PC-9 (cell line): ENCODE measurements around the gene IVD. TPM values are rescaled to one million over a fixed set of nuclear protein-coding genes. Genes with fewer than 3 reads are reported as not detected.
"Not testable (repeated sequence)": the region's sequence is repeated elsewhere in the genome, so short reads cannot be mapped to it uniquely, and the experiment has no call there.

Source experiments
- BruUV-seq: library from RNA; stranded (reverse); fragments of 400-500 nt; replicated peaks from 2 replicates; lab custom pipeline; 2021; lab: Mats Ljungman, UMichigan
- CTCF ChIA-PET: fragments of 300-600 bp; sonication (Branson Sonifier 250); formaldehyde crosslinking; loops from one replicate; lab custom pipeline; 2022; ENCODE audit warnings: antibody characterized with exemption; lab: Charles Lee
- POLR2A ChIA-PET: fragments of 300-600 bp; sonication (Branson Sonifier 250); formaldehyde crosslinking; loops from one replicate; lab custom pipeline; 2022; ENCODE audit warnings: antibody characterized with exemption; ENCODE audit not compliant: unreplicated experiment; lab: Charles Lee
- DNase-seq, 2 experiments: peaks; one replicate each; pipeline versions ENCODE4 v3.0.0 to v3.0.0-alpha.2; 2015 to 2022; ENCODE audit warnings: mixed read lengths in 1 of 2
- H2AFZ ChIP-seq: fragments of 200-600 bp; sonication (generic); 2 replicates; pipeline ENCODE4 v1.8.1; 2017; ENCODE audit warnings: antibody characterized with exemption
- H3F3A ChIP-seq: fragments of 200-600 bp; sonication (generic); 2 replicates; pipeline ENCODE4 v1.8.1; 2017; ENCODE audit warnings: antibody characterized with exemption, mild to moderate bottlenecking, low read depth; ENCODE audit not compliant: insufficient read depth
- H3K27ac ChIP-seq: fragments of 200-600 bp; sonication (generic); 2 replicates; pipeline ENCODE4 v1.6.1; 2016; ENCODE audit warnings: mixed run types
- H3K27me3 ChIP-seq: fragments of 200-600 bp; sonication (generic); 2 replicates; pipeline ENCODE4 v1.6.1; 2016; ENCODE audit warnings: low read depth, mixed run types; ENCODE audit not compliant: insufficient read depth
- H3K36me3 ChIP-seq: fragments of 200-600 bp; sonication (generic); 2 replicates; pipeline ENCODE4 v1.6.1; 2016; ENCODE audit warnings: low read depth, mixed run types
- H3K4me1 ChIP-seq: fragments of 200-600 bp; sonication (generic); replicated peaks from 2 replicates; pipeline ENCODE4 v1.6.1; 2016; ENCODE audit warnings: mixed run types; ENCODE audit not compliant: insufficient read depth
- H3K4me2 ChIP-seq: fragments of 200-600 bp; sonication (generic); 2 replicates; pipeline ENCODE4 v1.6.1; 2017; ENCODE audit warnings: mixed run types
- H3K4me3 ChIP-seq: fragments of 200-600 bp; sonication (generic); 2 replicates; pipeline ENCODE4 v1.6.1; 2016; ENCODE audit warnings: mixed run types
- H3K79me2 ChIP-seq: fragments of 200-600 bp; sonication (generic); 2 replicates; pipeline ENCODE4 v1.6.1; 2017; ENCODE audit warnings: low read depth, mixed run types
- H3K9me2 ChIP-seq: fragments of 200-600 bp; sonication (generic); 2 replicates; pipeline ENCODE4 v1.8.1; 2017; ENCODE audit warnings: mild to moderate bottlenecking; ENCODE audit not compliant: insufficient read depth
- H3K9me3 ChIP-seq: fragments of 200-600 bp; sonication (generic); 2 replicates; pipeline ENCODE4 v1.8.1; 2016; ENCODE audit warnings: low read depth; ENCODE audit not compliant: insufficient read depth
- H4K20me1 ChIP-seq: fragments of 200-600 bp; sonication (generic); 2 replicates; pipeline ENCODE4 v1.8.1; 2017; ENCODE audit not compliant: insufficient read depth
- CTCF ChIP-seq: fragments of 200-600 bp; sonication (generic); conservative IDR thresholded peaks from 2 replicates; pipeline ENCODE4 v1.6.1; 2017; ENCODE audit warnings: mixed run types, antibody characterized with exemption, mild to moderate bottlenecking, moderate library complexity
- EZH2 ChIP-seq: fragments of 200-600 bp; sonication (generic); IDR thresholded peaks from 2 replicates; pipeline ENCODE4 v1.8.0; 2017; ENCODE audit warnings: antibody characterized with exemption, low read depth
- intact Hi-C: fragments of 100-400 bp; cut with micrococcal nuclease; formaldehyde crosslinking; loops from one replicate; pipeline ENCODE4 v1.10.0; 2022; ENCODE audit not compliant: unreplicated experiment
- total RNA-seq: library from RNA; stranded (reverse); gene quantifications from 2 replicates; pipeline ENCODE4 v1.2.3, GENCODE V29; 2021

IVD gene
- total RNA-seq, 1 experiment from 2014 or later = 82.5 TPM

- H3K4me1 ChIP-seq = peaks cover 27% of the 10 kb centered on the region
- H3K9me3 ChIP-seq = no peaks in the 10 kb centered on the region
- no peaks in the 10 kb centered on the region for H3K9me2 ChIP-seq
- no peak for DNase-seq
- no peak for TF ChIP-seq CTCF
- no peak overlapping the region for H2AFZ ChIP-seq
- H3K36me3 ChIP-seq = no peaks in the 10 kb centered on the region
- no TSS peak for BruUV-seq
- H3K4me3 ChIP-seq = no peak overlapping the region
- intact Hi-C loops = no loop called here
- no peak overlapping the region for H3K4me2 ChIP-seq
- H3F3A ChIP-seq = peaks cover 8% of the 10 kb centered on the region; the same call in 1 of the 2 replicates
- no peak overlapping the region for H3K27ac ChIP-seq
- H3K27me3 ChIP-seq = no peaks in the 10 kb centered on the region
- ChIA-PET POLR2A (interaction anchor here (0.6 to 0.7 kb wide), 2 partner anchors 15 to 337 kb away, joined by 3 read pairs; no protein-coding TSS in a partner anchor), CTCF (interaction anchor here (0.6 kb wide), 1 partner anchor 14 kb away, joined by 5 read pairs; no protein-coding TSS in a partner anchor)
- peaks cover 13% of the 10 kb centered on the region for H4K20me1 ChIP-seq
- peaks cover 68% of the 10 kb centered on the region for H3K79me2 ChIP-seq
Measured at GRCh38 chr15:40451527-40452158, 46.0 kb downstream of the IVD start.

GRCh38 chr15:40452296-40453090, 46.9 kb downstream of the IVD start:
- intact Hi-C loops = no loop called here
- Histone ChIP-seq H3K9me3 (no peaks in the 10 kb centered on the region), H3K9me2 (no peaks in the 10 kb centered on the region), H3K27me3 (no peaks in the 10 kb centered on the region), H3K36me3 (no peaks in the 10 kb centered on the region), H3K4me1 (peaks cover 27% of the 10 kb centered on the region), H3K27ac (no peak overlapping the region), H3K79me2 (peaks cover 65% of the 10 kb centered on the region), H4K20me1 (peaks cover 13% of the 10 kb centered on the region), H2AFZ (no peak overlapping the region), H3K4me2 (no peak overlapping the region), H3F3A (peaks cover 8% of the 10 kb centered on the region; the same call in 1 of the 2 replicates), H3K4me3 (no peak overlapping the region)
- ChIA-PET POLR2A (interaction anchor here (0.5 to 0.6 kb wide), 2 partner anchors 14 to 137 kb away, joined by 3 read pairs; no protein-coding TSS in a partner anchor), CTCF (no interaction called here)
- TF ChIP-seq EZH2 (no peak), CTCF (no peak)
- BruUV-seq = no TSS peak
- DNase-seq = no peak

- H3K36me3 ChIP-seq, DNase-seq, H3F3A ChIP-seq, BruUV-seq, H3K27me3 ChIP-seq, H2AFZ ChIP-seq, POLR2A ChIA-PET, H3K4me3 ChIP-seq, intact Hi-C loops, H3K9me2 ChIP-seq, H3K9me3 ChIP-seq, H3K27ac ChIP-seq: not testable (repeated sequence)
- CTCF ChIA-PET = interaction anchor here (0.6 kb wide), 1 partner anchor 13 kb away, joined by 3 read pairs; no protein-coding TSS in a partner anchor
- Histone ChIP-seq H3K79me2 (peaks cover 61% of the 10 kb centered on the region), H4K20me1 (peaks cover 13% of the 10 kb centered on the region), H3K4me2 (peak overlapping the region; percentile 70; the same call in 1 of the 2 replicates), H3K4me1 (peaks cover 27% of the 10 kb centered on the region)
Measured at GRCh38 chr15:40453941-40454340, 48.3 kb downstream of the IVD start.
